ENCODE results near the gene RABGAP1L. TPM values are rescaled to one million over a fixed set of nuclear protein-coding genes. Genes with fewer than 3 reads are reported as not detected.
"Not testable (repeated sequence)": the region's sequence is repeated elsewhere in the genome, so short reads cannot be mapped to it uniquely, and the experiment has no call there.

The RABGAP1L gene
- total RNA-seq, 1 donor from 2014 or later: 69.2 TPM

GRCh38 chr1:174812016-174812415 is 652.7 kb downstream of the RABGAP1L start:
- Histone ChIP-seq H3K9me3 (replicated peaks) (no peaks in the 10 kb centered on the region), H3K4me3 (no peak overlapping the region), H3K4me1 (no peaks in the 10 kb centered on the region), H3K36me3 (no peaks in the 10 kb centered on the region), H3K27ac (replicated peaks) (no peak overlapping the region), H3K27me3 (ENCODE audit: low read depth) (no peaks in the 10 kb centered on the region)
- intact Hi-C loops (cut with micrococcal nuclease): no loop called here
- no peak for TF ChIP-seq CTCF (IDR thresholded peaks at IDR 0.05; ENCODE audit: borderline replicate concordance)
- no peak for DNase-seq

GRCh38 chr1:174812656-174813055 is 653.3 kb downstream of the RABGAP1L start:
- Histone ChIP-seq H3K27me3 (ENCODE audit: low read depth) (no peaks in the 10 kb centered on the region), H3K36me3 (no peaks in the 10 kb centered on the region), H3K4me1 (peaks cover 6% of the 10 kb centered on the region), H3K9me3 (replicated peaks) (no peaks in the 10 kb centered on the region), H3K4me3 (no peak overlapping the region), H3K27ac (replicated peaks) (no peak overlapping the region)
- TF ChIP-seq CTCF (IDR thresholded peaks at IDR 0.05; ENCODE audit: borderline replicate concordance): no peak
- no peak for DNase-seq
- intact Hi-C loops (cut with micrococcal nuclease): no loop called here

- H3K27me3 ChIP-seq (ENCODE audit: low read depth): no peaks in the 10 kb centered on the region
- no peak for TF ChIP-seq CTCF (IDR thresholded peaks at IDR 0.05; ENCODE audit: borderline replicate concordance)
- intact Hi-C loops (cut with micrococcal nuclease): no loop called here
- H3K27ac ChIP-seq (replicated peaks): no peak overlapping the region
- no peak overlapping the region for H3K4me3 ChIP-seq
- H3K9me3 ChIP-seq (replicated peaks): no peaks in the 10 kb centered on the region
- H3K36me3 ChIP-seq: no peaks in the 10 kb centered on the region
- DNase-seq: no peak
- H3K4me1 ChIP-seq: peaks cover 6% of the 10 kb centered on the region
Measured at GRCh38 chr1:174815036-174815435, 655.7 kb downstream of the RABGAP1L start.

GRCh38 chr1:174815474-174815908 is 656.2 kb downstream of the RABGAP1L start:
- Histone ChIP-seq H3K4me1 (peaks cover 6% of the 10 kb centered on the region), H3K36me3 (no peaks in the 10 kb centered on the region), H3K4me3 (no peak overlapping the region), H3K27me3 (ENCODE audit: low read depth) (no peaks in the 10 kb centered on the region), H3K27ac (replicated peaks) (no peak overlapping the region), H3K9me3 (replicated peaks) (no peaks in the 10 kb centered on the region)
- DNase-seq: no peak
- intact Hi-C loops (cut with micrococcal nuclease): no loop called here
- no peak for TF ChIP-seq CTCF (IDR thresholded peaks at IDR 0.05; ENCODE audit: borderline replicate concordance)

GRCh38 chr1:174816621-174817020 is 657.3 kb downstream of the RABGAP1L start:
- H3K27ac ChIP-seq (replicated peaks); H3K36me3 ChIP-seq; H3K9me3 ChIP-seq (replicated peaks); H3K4me3 ChIP-seq; intact Hi-C loops (cut with micrococcal nuclease); H3K4me1 ChIP-seq; H3K27me3 ChIP-seq (ENCODE audit: low read depth); DNase-seq: not testable (repeated sequence)

- H3K4me3 ChIP-seq: no peak overlapping the region
- no peak for DNase-seq
- H3K36me3 ChIP-seq: no peaks in the 10 kb centered on the region
- intact Hi-C loops (cut with micrococcal nuclease): no loop called here
- H3K4me1 ChIP-seq: peaks cover 6% of the 10 kb centered on the region
- no peak overlapping the region for H3K27ac ChIP-seq (replicated peaks)
- TF ChIP-seq CTCF (IDR thresholded peaks at IDR 0.05; ENCODE audit: borderline replicate concordance): no peak
- no peaks in the 10 kb centered on the region for H3K9me3 ChIP-seq (replicated peaks)
- H3K27me3 ChIP-seq (ENCODE audit: low read depth): no peaks in the 10 kb centered on the region
Measured at GRCh38 chr1:174818014-174818616, 658.8 kb downstream of the RABGAP1L start.
